Loucy (cell line): Measurements from ENCODE around the gene FAHD1.

ENCODE experiments used
- CTCF ChIP-seq: fragments of 200-600 bp; sonication (generic); conservative IDR thresholded peaks from 2 replicates; pipeline ENCODE4 v1.5.1; 2014; ENCODE audit warnings: mild to moderate bottlenecking, antibody characterized with exemption, low read length
- EZH2phosphoT487 ChIP-seq: fragments of 200-600 bp; IDR thresholded peaks from 2 replicates; pipeline ENCODE4 v1.6.1; 2018; ENCODE audit warnings: antibody characterized with exemption, mild to moderate bottlenecking, moderate library complexity, borderline replicate concordance

DNA sequence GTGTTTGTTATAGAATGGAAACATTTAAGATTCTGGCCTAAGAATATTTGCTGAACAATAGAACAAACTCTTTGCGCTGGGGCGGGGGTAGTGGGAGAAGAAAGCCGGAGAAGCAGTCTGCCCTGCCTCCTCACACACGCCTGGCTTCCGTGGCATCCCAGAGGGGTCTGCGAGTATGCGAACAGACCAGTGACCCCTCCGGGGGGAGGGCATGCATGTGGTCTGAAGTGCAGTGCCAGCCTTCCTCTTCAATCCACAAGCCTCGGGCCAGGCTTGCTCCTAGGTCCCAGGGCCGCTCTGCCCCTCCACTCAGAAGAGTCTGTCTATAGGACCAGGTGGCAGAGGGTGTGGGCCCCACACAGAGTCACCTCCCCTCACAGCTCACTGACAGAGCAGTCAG lies 19.4 kb upstream of the FAHD1 start:
- TF ChIP-seq CTCF (no peak), EZH2phosphoT487 (no peak)
